Activated T-cell treated with anti-CD3 and anti-CD28 coated beads, Interleukin-2, amount 50 U/mL, for 1 hour (primary cell): ENCODE data around the gene HTT.
"Not testable (repeated sequence)": the region's sequence is repeated elsewhere in the genome, so short reads cannot be mapped to it uniquely, and the experiment has no call there.

Experiments
- DNase-seq: peaks from one replicate; pipeline ENCODE4 v3.0.0-alpha.2; 2020

The HTT gene

GRCh38 chr4:3085948-3086670, 11.6 kb downstream of the HTT start:
- DNase-seq, result no peak

- no peak for DNase-seq
Observed at GRCh38 chr4:3087115-3087797, 12.8 kb downstream of the HTT start.

- DNase-seq, result no peak
Observed at GRCh38 chr4:3091464-3091863, 17.0 kb downstream of the HTT start.

GRCh38 chr4:3094701-3095100, 20.2 kb downstream of the HTT start:
- not testable (repeated sequence) for DNase-seq

GRCh38 chr4:3096202-3096601, 21.7 kb downstream of the HTT start:
- DNase-seq, result no peak

GRCh38 chr4:3098346-3098745, 23.9 kb downstream of the HTT start:
- DNase-seq, result no peak

- peak; percentile 89 for DNase-seq
Observed at GRCh38 chr4:3106339-3107186, 32.1 kb downstream of the HTT start.

GRCh38 chr4:3107271-3107670, 32.8 kb downstream of the HTT start:
- no peak for DNase-seq

GRCh38 chr4:3107691-3108121, 33.2 kb downstream of the HTT start:
- DNase-seq, result no peak

GRCh38 chr4:3108211-3108610, 33.7 kb downstream of the HTT start:
- no peak for DNase-seq

GRCh38 chr4:3111461-3111860, 37.0 kb downstream of the HTT start:
- DNase-seq, result no peak

GRCh38 chr4:3112201-3112600, 37.7 kb downstream of the HTT start:
- no peak for DNase-seq

GRCh38 chr4:3112609-3113469, 38.4 kb downstream of the HTT start:
- DNase-seq, result no peak

GRCh38 chr4:3114377-3114776, 39.9 kb downstream of the HTT start:
- no peak for DNase-seq

- DNase-seq, result no peak
Observed at GRCh38 chr4:3115637-3116270, 41.3 kb downstream of the HTT start.

- no peak for DNase-seq
Observed at GRCh38 chr4:3116955-3117354, 42.5 kb downstream of the HTT start.

GRCh38 chr4:3118312-3118711, 43.8 kb downstream of the HTT start:
- no peak for DNase-seq

GRCh38 chr4:3119464-3119863, 45.0 kb downstream of the HTT start:
- DNase-seq, result no peak

GRCh38 chr4:3121110-3121509, 46.6 kb downstream of the HTT start:
- DNase-seq, result no peak

- DNase-seq, result no peak
Observed at GRCh38 chr4:3121596-3121995, 47.1 kb downstream of the HTT start.

GRCh38 chr4:3122081-3122563, 47.6 kb downstream of the HTT start:
- no peak for DNase-seq

- no peak for DNase-seq
Observed at GRCh38 chr4:3123181-3123671, 48.7 kb downstream of the HTT start.
